Neural cell (in vitro differentiated cells): ENCODE measurements around the gene FIBCD1. TPM values are rescaled to one million over a fixed set of nuclear protein-coding genes. Genes with fewer than 3 reads are reported as not detected.
"Not testable (repeated sequence)": the region's sequence is repeated elsewhere in the genome, so short reads cannot be mapped to it uniquely, and the experiment has no call there.

Experiments
- H2AFZ ChIP-seq: fragments of 200-600, 300-800 bp; sonication (generic), shearing (Covaris generic); 2 replicates; pipeline ENCODE4 v1.6.0; 2014; ENCODE audit warnings: low read depth, mild to moderate bottlenecking, antibody characterized with exemption, low read length, moderate library complexity
- H3F3A ChIP-seq: fragments of 200-600 bp; shearing (Covaris generic); 2 replicates; pipeline ENCODE4 v1.6.1; 2016; ENCODE audit warnings: mild to moderate bottlenecking, moderate library complexity, mixed read lengths, antibody characterized with exemption, low read length; ENCODE audit not compliant: insufficient read depth, poor library complexity, severe bottlenecking
- H3K27ac ChIP-seq: fragments of 200-600, 300-800 bp; sonication (generic), shearing (Covaris generic); 2 replicates; pipeline ENCODE4 v1.5.1; 2014; ENCODE audit warnings: mild to moderate bottlenecking, low read length, moderate library complexity
- H3K27me3 ChIP-seq: fragments of 300-800, 200-600 bp; sonication (generic), shearing (Covaris generic); 2 replicates; pipeline ENCODE4 v1.6.0; 2014; ENCODE audit warnings: mild to moderate bottlenecking, low read depth, low read length, moderate library complexity; ENCODE audit not compliant: insufficient read depth
- H3K36me3 ChIP-seq: fragments of 300-800, 200-600 bp; sonication (generic), shearing (Covaris generic); 2 replicates; pipeline ENCODE4 v1.5.1; 2014; ENCODE audit warnings: mild to moderate bottlenecking, antibody characterized with exemption, low read length, moderate library complexity; ENCODE audit not compliant: insufficient read depth
- H3K4me2 ChIP-seq: fragments of 300-800, 200-600 bp; sonication (generic), shearing (Covaris generic); 2 replicates; pipeline ENCODE4 v1.6.0; 2014; ENCODE audit warnings: mild to moderate bottlenecking, low read length
- H3K4me3 ChIP-seq: fragments of 300-800, 200-600 bp; sonication (generic), shearing (Covaris generic); 2 replicates; pipeline ENCODE4 v1.5.1; 2014; ENCODE audit warnings: mild to moderate bottlenecking, low read length, moderate library complexity
- H3K79me2 ChIP-seq: fragments of 200-600 bp; shearing (Covaris generic); replicated peaks from 2 replicates; pipeline ENCODE4 v1.6.0; 2014; ENCODE audit warnings: mild to moderate bottlenecking, low read length, moderate library complexity; ENCODE audit not compliant: insufficient read depth
- H3K9ac ChIP-seq: fragments of 300-800, 200-600 bp; sonication (generic), shearing (Covaris generic); 2 replicates; pipeline ENCODE4 v1.6.1; 2016; ENCODE audit warnings: mild to moderate bottlenecking, low read length, mixed read lengths
- H3K9me2 ChIP-seq: fragments of 200-600 bp; shearing (Covaris generic); 2 replicates; pipeline ENCODE4 v1.6.1; 2016; ENCODE audit warnings: mild to moderate bottlenecking, low read length, mixed read lengths; ENCODE audit not compliant: insufficient read depth
- H3K9me3 ChIP-seq: fragments of 200-600, 300-800 bp; sonication (generic), shearing (Covaris generic); 2 replicates; pipeline ENCODE4 v1.6.1; 2016; ENCODE audit warnings: mild to moderate bottlenecking, mixed run types, low read length, moderate library complexity, mixed read lengths
- H4K20me1 ChIP-seq: fragments of 200-600 bp; shearing (Covaris generic); 2 replicates; pipeline ENCODE4 v1.6.1; 2016; ENCODE audit warnings: mild to moderate bottlenecking, mixed run types; ENCODE audit not compliant: insufficient read depth
- CTCF ChIP-seq: fragments of 450-650 bp; IDR thresholded peaks from 2 replicates; pipeline ENCODE4 v1.5.1; 2014; ENCODE audit warnings: antibody characterized with exemption, mild to moderate bottlenecking, moderate library complexity; ENCODE audit not compliant: poor library complexity, severe bottlenecking
- EP300 ChIP-seq: fragments of 450-650 bp; conservative IDR thresholded peaks from 2 replicates; pipeline ENCODE4 v1.6.1; 2014; ENCODE audit warnings: antibody characterized with exemption, mild to moderate bottlenecking, moderate library complexity; ENCODE audit not compliant: poor library complexity, severe bottlenecking
- EZH2 ChIP-seq: fragments of 200-600, 300-800 bp; shearing (Covaris generic), sonication (generic); IDR thresholded peaks from 2 replicates; pipeline ENCODE4 v1.6.1; 2014; ENCODE audit warnings: antibody characterized with exemption, low read length, borderline replicate concordance, mild to moderate bottlenecking; ENCODE audit not compliant: insufficient read depth, poor library complexity, severe bottlenecking
- MXI1 ChIP-seq: fragments of 450-650 bp; conservative IDR thresholded peaks from 2 replicates; pipeline ENCODE4 v1.6.1; 2014; ENCODE audit warnings: antibody characterized with exemption, mild to moderate bottlenecking; ENCODE audit not compliant: poor library complexity, severe bottlenecking
- POLR2AphosphoS5 ChIP-seq: IDR thresholded peaks from 2 replicates; pipeline ENCODE4 v1.6.1; 2012
- RAD21 ChIP-seq: fragments of 450-650 bp; conservative IDR thresholded peaks from 2 replicates; pipeline ENCODE4 v1.6.1; 2014; ENCODE audit warnings: antibody characterized with exemption, mild to moderate bottlenecking, moderate library complexity
- REST ChIP-seq: IDR thresholded peaks from 2 replicates; pipeline ENCODE4 v1.6.1; 2012; ENCODE audit warnings: borderline replicate concordance
- SMC3 ChIP-seq: fragments of 450-650 bp; conservative IDR thresholded peaks from 2 replicates; pipeline ENCODE4 v1.6.1; 2014; ENCODE audit warnings: antibody characterized with exemption, mild to moderate bottlenecking, moderate library complexity; ENCODE audit not compliant: poor library complexity
- TAF1 ChIP-seq: IDR thresholded peaks from 2 replicates; pipeline ENCODE4 v1.6.1; 2012; ENCODE audit warnings: low read depth
- polyA plus RNA-seq: library from polyadenylated mRNA; depleted of rRNA; stranded (reverse); fragments of >200 nt; gene quantifications from 2 replicates; pipeline ENCODE4 v1.2.3, GENCODE V29; 2014

Gene FIBCD1
- polyA plus RNA-seq, 1 donor from 2014 or later: 2.7 TPM

- Histone ChIP-seq H3K4me3 (no peak overlapping the region), H3K9ac (no peak overlapping the region), H3K79me2 (no peaks in the 10 kb centered on the region), H3K36me3 (no peaks in the 10 kb centered on the region), H4K20me1 (no peaks in the 10 kb centered on the region), H3F3A (no peaks in the 10 kb centered on the region), H3K9me2 (no peaks in the 10 kb centered on the region), H3K4me2 (no peak overlapping the region), H2AFZ (no peak overlapping the region), H3K27ac (no peak overlapping the region), H3K27me3 (no peaks in the 10 kb centered on the region), H3K9me3 (no peaks in the 10 kb centered on the region)
- TF ChIP-seq CTCF (no peak), EZH2 (no peak), RAD21 (no peak), EP300 (no peak), REST (no peak), POLR2AphosphoS5 (no peak), TAF1 (no peak), SMC3 (no peak), MXI1 (no peak)
Observed at GRCh38 chr9:130959809-130960334, 20.8 kb upstream of the FIBCD1 start.

GRCh38 chr9:130958564-130958963 lies 19.5 kb upstream of the FIBCD1 start:
- not testable (repeated sequence) for H3K9ac ChIP-seq, H2AFZ ChIP-seq, H3K4me3 ChIP-seq, H3K4me2 ChIP-seq, H4K20me1 ChIP-seq, H3K27me3 ChIP-seq, H3K9me3 ChIP-seq, H3F3A ChIP-seq, H3K9me2 ChIP-seq, H3K79me2 ChIP-seq, H3K27ac ChIP-seq, H3K36me3 ChIP-seq
